ENCODE data around the gene LIPK. TPM values are rescaled to one million over a fixed set of nuclear protein-coding genes. Genes with fewer than 3 reads are reported as not detected.

Gene LIPK
- total and polyA plus RNA-seq, 2 of the 8 experiments (the other 6 are each of a cell fraction or from before 2014, with no cell fraction given) = not detected

DNA sequence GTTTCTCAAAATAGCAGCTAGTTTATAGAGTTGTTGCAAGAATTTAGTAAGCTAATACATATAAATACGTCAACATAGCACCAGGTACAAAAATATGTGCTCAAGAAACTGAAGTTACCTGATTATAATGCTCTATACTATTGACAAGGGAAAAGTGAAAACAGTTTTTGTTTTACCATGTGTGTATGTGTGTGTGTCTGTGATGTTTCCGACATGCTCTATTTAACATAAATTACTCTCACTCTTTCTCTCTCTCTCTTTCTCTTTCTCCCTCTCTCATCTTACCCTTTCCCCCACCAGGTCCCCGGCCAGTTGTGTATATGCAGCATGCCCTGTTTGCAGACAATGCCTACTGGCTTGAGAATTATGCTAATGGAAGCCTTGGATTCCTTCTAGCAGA lies 58.1 kb downstream of the LIPK start (continued):
- TF ChIP-seq GABPA (IDR thresholded peaks at IDR 0.05; ENCODE audit: borderline replicate concordance, insufficient read depth, low read length) (no peak), EGR1 (IDR thresholded peaks at IDR 0.05; ENCODE audit: borderline replicate concordance, low read depth, low read length) (no peak)
- TF ChIP-seq, protein P1, sequence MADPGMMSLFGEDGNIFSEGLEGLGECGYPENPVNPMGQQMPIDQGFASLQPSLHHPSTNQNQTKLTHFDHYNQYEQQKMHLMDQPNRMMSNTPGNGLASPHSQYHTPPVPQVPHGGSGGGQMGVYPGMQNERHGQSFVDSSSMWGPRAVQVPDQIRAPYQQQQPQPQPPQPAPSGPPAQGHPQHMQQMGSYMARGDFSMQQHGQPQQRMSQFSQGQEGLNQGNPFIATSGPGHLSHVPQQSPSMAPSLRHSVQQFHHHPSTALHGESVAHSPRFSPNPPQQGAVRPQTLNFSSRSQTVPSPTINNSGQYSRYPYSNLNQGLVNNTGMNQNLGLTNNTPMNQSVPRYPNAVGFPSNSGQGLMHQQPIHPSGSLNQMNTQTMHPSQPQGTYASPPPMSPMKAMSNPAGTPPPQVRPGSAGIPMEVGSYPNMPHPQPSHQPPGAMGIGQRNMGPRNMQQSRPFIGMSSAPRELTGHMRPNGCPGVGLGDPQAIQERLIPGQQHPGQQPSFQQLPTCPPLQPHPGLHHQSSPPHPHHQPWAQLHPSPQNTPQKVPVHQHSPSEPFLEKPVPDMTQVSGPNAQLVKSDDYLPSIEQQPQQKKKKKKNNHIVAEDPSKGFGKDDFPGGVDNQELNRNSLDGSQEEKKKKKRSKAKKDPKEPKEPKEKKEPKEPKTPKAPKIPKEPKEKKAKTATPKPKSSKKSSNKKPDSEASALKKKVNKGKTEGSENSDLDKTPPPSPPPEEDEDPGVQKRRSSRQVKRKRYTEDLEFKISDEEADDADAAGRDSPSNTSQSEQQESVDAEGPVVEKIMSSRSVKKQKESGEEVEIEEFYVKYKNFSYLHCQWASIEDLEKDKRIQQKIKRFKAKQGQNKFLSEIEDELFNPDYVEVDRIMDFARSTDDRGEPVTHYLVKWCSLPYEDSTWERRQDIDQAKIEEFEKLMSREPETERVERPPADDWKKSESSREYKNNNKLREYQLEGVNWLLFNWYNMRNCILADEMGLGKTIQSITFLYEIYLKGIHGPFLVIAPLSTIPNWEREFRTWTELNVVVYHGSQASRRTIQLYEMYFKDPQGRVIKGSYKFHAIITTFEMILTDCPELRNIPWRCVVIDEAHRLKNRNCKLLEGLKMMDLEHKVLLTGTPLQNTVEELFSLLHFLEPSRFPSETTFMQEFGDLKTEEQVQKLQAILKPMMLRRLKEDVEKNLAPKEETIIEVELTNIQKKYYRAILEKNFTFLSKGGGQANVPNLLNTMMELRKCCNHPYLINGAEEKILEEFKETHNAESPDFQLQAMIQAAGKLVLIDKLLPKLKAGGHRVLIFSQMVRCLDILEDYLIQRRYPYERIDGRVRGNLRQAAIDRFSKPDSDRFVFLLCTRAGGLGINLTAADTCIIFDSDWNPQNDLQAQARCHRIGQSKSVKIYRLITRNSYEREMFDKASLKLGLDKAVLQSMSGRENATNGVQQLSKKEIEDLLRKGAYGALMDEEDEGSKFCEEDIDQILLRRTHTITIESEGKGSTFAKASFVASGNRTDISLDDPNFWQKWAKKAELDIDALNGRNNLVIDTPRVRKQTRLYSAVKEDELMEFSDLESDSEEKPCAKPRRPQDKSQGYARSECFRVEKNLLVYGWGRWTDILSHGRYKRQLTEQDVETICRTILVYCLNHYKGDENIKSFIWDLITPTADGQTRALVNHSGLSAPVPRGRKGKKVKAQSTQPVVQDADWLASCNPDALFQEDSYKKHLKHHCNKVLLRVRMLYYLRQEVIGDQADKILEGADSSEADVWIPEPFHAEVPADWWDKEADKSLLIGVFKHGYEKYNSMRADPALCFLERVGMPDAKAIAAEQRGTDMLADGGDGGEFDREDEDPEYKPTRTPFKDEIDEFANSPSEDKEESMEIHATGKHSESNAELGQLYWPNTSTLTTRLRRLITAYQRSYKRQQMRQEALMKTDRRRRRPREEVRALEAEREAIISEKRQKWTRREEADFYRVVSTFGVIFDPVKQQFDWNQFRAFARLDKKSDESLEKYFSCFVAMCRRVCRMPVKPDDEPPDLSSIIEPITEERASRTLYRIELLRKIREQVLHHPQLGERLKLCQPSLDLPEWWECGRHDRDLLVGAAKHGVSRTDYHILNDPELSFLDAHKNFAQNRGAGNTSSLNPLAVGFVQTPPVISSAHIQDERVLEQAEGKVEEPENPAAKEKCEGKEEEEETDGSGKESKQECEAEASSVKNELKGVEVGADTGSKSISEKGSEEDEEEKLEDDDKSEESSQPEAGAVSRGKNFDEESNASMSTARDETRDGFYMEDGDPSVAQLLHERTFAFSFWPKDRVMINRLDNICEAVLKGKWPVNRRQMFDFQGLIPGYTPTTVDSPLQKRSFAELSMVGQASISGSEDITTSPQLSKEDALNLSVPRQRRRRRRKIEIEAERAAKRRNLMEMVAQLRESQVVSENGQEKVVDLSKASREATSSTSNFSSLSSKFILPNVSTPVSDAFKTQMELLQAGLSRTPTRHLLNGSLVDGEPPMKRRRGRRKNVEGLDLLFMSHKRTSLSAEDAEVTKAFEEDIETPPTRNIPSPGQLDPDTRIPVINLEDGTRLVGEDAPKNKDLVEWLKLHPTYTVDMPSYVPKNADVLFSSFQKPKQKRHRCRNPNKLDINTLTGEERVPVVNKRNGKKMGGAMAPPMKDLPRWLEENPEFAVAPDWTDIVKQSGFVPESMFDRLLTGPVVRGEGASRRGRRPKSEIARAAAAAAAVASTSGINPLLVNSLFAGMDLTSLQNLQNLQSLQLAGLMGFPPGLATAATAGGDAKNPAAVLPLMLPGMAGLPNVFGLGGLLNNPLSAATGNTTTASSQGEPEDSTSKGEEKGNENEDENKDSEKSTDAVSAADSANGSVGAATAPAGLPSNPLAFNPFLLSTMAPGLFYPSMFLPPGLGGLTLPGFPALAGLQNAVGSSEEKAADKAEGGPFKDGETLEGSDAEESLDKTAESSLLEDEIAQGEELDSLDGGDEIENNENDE (IDR thresholded peaks at IDR 0.05; ENCODE audit: insufficient replicate concordance, low read length) = no peak
- TF ChIP-seq, protein P2, sequence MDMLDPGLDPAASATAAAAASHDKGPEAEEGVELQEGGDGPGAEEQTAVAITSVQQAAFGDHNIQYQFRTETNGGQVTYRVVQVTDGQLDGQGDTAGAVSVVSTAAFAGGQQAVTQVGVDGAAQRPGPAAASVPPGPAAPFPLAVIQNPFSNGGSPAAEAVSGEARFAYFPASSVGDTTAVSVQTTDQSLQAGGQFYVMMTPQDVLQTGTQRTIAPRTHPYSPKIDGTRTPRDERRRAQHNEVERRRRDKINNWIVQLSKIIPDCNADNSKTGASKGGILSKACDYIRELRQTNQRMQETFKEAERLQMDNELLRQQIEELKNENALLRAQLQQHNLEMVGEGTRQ (IDR thresholded peaks at IDR 0.05; ENCODE audit: low read length) = no peak

Measured in H1 (cell line).